ENCODE measurements around the gene PTPN1.
A peak's percentile ranks its signal among the peaks of the same experiment; 100 is the strongest.
"Not testable (repeated sequence)": the region's sequence is repeated elsewhere in the genome, so short reads cannot be mapped to it uniquely, and the experiment has no call there.

The PTPN1 gene

DNA sequence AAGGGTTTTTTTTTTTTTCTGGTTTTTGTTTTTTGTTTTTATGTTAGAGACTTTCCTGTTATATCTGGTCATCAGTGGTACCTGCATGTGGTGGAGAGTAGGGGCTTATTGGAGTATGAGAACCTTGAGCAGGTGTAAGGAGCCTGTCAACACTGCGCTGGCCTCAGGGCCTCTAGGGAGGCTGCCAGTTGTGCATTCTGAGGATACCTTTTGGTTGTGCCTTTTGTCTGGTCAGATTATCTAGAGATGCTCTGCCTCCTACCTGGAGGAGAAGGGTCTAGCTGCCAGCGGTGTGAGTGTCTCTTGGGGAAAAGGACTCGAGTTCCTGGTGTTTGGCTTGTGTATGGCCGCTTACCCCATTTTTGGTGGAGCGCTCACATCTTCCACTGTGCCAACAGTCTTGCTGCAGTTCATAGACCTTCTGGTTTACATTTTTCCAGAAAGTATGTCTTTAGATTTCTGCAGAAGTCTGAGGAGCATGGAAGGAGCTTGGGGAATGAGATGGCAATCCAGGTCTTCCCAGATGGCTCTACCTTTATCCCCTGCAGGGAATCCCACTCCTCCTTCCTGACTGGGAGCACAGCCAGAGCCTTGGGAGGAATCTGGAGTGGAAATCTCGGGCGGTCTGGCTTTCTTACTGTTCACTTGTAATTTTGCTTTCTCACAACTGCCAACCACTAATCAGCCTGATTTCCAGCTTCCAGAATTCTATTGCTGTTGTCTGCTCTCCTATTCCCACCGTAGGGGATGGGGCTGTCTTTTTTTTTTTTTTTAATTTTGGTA lies 49.9 kb downstream of the PTPN1 start:
- DNase-seq: no peak

DNA sequence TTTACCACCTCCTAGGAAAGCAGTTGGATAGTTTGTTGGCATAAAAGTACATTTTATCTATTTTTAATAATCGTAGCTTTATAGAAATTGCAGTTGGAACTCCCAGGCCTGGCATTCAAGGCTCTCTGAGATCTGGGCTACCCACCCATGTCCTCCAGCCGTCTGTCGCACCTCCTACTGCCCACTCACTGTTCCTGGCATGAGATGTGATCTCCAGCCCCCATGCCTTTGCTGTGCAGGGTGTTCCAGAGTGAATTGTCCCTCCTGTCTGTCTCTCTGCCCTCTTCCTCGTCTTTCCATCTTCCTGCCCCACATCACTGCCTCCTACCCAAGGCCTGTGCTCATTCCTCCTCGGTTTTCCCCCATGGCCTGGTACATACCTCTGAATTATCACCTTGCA lies 50.7 kb downstream of the PTPN1 start:
- DNase-seq: no peak

DNA sequence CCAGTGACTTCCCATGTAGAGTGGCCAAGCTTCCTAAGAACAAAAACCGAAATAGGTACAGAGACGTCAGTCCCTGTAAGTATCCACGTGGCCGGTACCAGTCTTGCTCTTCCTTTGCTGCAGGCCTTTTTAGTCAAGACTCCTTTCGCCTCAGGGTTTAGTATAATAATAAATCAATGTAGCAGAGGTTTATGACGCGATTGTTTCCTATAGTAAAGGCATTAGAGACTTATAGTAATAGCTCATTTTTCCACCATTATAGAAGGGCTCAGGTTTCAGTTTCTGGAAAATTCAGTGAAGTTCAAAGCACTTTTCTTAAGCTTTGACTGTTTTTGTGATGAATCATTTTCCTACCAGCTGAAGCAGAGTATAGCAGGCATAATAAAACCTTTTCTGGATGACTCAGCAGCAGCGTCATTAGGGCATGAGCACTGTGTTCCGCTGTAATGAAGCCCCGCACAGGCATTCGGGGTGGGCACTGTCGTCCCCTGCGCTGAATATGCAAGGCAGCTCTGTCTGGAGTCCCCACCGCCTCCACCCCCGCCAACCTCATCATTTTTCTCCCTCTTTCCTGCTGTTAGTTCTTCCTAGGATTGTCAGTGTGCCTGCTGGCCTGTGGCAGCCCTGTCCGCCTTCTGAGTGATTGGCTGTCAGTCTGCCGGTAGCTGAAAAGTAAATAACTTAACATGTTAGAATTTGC lies 51.3 kb downstream of the PTPN1 start:
- DNase-seq: no peak

DNA sequence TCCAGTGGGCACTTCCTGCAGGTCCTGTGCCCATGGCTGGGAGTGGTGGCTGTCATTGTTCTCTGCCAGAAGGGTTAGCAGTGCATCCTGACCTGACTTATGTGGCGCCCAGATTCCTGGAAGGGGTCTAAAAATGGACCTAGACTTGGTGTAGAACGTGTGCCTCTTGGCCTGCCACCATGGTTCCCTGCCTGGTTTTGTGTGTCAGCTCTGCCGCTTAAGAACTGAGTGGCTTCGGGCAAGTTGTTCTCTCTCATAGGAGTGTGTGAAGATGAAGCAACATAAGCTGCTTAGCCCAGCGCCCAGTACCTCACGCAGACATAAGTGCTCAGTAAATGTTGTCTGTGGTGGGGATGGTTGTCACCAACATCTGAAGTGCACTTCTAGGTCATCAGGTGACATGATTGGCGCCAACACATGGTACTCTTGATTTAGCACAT lies 52.1 kb downstream of the PTPN1 start:
- DNase-seq: peak; percentile 88

DNA sequence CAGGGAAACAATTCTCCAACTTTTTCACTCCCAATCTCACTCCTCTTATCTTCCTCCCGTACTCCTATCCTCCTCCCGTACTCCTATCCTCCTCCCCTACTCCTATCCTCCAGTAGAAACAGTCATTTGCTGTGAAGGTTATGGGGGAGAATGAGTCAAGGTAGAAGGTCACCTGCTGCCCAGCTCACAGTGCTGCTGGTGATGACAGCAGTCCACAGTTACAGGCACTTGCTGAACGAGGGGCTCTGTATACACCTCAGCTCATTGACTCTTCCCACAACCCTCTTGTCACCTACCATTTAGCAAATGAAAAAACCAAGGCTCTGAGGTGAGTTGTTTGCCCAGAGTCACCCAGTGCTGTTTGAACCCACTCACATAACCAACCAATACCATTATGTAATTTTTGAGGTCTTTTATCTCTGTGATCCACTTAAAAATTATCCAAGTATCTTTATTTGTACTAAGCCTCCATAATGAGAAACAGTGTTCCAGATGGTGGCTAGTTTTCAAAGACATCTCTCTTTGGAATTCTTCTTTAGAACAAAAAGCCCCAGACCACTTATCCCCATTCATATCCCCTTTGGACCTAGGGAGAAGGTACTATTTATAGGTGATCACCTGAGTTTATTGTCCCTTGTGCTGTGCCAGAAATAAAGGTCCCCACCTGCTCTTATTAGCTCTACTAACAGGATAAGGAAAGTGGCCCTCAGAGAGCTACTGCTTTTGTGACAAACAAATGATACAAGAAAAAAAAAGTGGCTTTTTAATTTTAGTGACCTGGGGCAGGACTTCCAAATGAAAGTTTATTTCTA lies 53.2 kb downstream of the PTPN1 start:
- DNase-seq: peak; percentile 73

DNA sequence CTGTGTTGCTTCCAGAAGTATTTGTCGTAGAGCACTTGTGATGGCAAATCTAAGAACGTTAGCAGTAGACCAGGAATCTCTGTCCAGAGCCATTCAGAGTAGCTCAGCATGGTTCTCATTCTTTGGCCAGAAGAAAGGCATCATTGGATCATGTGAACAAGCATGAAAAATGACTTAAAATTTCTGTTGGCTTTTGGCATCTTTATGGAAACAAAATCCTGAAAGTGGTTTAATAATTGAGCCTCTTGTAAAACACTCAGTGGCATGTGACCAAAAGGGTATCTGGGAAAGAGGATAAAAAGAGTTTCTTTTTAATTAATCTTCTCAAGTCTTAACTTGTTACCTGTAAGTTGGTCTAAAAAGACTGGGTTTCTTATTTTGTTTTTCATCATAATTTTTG lies 55.2 kb downstream of the PTPN1 start:
- DNase-seq: no peak

DNA sequence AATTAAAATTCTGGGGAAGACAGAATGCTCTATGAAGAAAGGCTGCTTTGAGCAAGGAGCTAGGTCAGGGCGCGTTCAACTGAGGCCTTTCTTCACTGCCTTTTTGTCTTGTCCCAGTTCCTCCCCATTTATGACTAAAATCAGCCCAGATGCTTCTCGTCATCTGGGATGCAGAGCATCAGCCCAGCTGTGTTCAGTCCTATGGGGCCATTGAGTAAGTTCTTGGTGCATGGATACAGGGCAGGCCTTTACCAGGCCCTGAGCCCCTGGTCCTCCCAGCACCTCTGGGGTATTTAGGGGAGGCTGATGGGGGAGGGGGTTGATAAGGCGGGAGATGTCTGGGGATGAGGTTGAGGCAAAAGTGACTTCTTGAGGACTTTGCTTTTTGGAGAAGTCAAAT lies 55.7 kb downstream of the PTPN1 start:
- DNase-seq: no peak

DNA sequence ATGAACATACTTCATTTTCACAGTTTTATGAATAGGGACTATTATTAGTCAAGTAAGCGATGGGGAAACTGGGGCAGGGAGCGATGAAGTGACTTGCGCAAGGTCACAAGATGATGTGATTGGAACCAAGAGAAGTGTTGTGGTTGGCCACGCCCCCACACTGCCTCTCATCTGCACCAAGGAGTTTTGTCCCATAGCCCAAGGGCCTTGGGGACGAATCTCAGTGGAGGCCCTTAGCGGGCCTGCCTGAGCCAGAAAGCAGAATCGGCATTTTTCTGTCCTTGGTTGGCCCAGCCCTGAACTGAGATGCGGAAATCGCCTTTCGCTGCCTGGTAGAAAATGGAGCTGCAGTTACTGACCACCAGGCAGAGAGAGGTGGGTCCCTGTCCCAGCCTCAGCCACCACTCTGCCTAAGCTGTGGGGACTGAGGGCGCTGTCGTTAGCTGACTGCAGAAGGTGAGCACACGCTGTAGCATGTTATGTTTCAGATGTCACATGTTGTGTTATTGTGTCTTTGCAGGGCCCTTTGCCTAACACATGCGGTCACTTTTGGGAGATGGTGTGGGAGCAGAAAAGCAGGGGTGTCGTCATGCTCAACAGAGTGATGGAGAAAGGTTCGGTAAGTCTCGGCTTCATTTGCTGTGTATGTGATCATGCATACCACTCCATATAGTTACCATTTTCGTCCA lies 57.8 kb downstream of the PTPN1 start:
- DNase-seq: no peak

DNA sequence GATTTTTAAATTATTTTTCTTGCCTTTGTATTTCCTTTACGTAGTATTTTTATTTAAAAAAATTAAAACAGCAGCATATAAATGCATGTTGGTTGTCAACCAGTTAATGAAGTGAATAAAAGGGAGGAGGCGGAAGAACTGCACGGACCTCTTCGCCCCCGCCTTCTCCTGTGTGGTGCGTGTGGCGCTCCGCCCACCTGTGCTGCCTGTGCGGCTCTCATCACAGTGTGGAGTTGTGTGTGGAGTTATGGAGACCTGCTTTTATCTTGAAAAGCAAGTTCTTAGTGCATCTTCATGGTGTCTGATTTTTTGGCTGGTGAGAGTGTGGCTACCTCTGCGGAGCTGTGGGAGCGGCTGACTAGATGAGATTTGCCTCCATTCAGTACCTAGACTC lies 58.4 kb downstream of the PTPN1 start:
- DNase-seq: no peak

DNA sequence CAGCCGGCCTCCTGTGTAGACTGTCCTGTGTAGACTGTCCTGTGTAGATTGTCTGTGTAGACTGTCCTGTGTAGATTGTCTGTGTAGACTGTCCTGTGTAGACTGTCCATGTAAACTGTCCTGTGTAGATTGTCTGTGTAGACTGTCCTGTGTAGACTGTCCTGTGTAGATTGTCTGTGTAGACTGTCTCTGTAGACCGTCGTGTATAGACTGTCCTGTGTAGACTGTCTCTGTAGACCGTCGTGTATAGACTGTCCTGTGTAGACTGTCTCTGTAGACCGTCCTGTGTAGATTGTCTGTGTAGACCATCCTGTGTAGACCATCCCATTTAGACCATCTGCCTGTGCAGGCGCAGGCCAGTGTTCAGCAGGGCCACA lies 59.3 kb downstream of the PTPN1 start:
- DNase-seq: not testable (repeated sequence)

DNA sequence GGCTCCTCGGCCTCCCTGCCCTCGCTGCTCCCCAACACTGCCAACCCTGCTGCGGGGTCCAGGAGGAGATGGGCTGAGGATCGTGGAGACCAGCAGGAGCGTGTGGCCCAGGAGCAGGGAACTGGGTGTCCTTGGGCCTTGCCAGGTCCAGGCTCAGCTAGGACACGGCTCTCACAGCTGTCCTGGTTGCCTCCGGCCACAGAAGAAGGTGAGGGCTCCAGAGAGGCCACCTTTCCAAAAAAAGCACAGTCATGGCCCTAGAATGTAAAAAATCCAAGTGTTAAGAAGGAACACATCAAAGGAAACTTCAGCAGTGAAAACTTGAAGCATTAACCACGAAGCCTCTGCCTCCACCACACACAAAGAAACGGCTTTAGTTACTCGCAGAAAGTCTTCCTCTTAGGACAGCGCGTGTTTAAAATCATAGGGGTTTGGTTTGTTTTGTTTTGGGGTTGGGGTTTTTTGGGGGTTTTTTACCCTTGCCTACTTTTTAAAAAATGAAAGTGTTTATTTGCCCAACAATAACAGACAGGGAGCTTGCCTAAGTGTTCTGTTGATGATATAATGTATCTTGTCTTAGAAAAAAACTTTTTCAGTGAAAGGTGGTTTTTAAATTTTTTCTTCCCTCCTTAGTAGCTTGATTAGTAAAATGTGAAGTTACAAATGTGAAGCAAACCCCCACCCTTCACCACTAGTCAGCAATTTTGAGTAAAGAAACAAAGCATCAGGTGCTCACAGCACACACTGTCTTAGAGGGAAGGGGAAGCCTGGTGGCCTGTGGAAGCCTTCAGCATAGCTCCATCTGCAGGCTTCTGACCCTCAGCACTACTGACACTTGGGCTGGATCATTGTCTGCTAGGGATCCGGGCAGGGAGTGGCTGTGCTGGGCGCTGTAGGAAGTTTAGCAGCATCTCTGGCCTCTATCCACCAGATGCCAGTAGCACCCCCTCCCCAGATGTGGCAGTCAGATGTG lies 60.0 kb downstream of the PTPN1 start:
- no peak for DNase-seq

DNA sequence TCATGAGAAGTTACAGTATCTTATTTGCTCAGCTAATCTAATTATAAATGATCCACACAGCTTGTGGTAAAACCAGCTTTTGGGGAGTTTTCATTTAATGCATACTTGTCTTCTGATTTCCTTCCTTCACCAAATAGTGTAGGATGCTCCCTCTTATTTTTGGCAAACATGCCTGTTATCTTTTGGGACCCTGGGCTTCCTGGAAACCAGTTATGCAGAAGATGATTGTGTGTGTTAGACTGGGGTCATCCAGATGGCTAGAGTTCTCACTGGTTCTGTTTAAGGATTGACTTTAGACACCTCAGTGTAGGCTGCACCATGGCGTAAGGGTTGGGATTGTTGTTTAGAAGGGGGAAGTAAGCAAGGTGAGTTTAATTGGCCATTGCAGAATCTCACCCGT lies 61.3 kb downstream of the PTPN1 start:
- no peak for DNase-seq

DNA sequence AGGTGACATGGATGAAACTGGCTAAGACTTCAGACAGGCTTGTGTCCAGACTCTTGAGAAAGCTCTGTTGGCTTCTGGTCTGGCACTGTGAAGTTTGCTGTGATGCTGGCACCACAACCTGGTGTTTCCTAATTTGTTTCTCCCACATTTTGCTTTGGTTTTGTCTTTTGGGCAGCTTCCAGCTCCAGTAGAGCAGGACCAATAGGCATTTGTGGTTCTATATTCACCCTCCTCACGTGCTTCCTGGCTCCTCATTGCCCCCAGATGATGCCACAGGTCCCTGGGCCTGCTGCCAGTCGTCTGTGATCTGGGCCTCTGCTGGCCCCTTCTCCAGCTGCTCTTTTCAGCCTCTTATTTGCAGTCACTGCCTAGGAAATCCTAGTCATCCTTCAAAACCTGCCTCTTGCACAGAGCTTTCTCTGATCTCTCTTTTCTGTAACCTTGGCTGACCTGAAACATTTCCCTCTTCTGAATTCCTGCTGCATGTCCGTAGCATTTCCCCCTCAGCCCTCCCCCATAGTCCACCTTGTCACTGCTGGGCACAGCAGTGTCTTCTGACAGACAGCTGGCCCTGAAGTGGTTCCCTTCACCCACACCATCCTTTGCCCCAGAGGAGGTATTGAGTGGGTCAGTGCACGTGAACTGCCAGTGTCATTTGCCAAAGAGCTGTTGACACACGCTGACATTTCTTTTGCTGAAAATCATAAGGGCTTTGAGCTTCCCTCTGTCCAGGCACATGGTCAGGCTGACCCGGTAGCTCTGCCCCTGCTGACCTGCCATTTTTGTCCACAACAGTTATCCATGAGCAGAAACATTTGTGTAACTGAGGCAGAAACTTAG lies 63.0 kb downstream of the PTPN1 start:
- DNase-seq: peak; percentile 47

DNA sequence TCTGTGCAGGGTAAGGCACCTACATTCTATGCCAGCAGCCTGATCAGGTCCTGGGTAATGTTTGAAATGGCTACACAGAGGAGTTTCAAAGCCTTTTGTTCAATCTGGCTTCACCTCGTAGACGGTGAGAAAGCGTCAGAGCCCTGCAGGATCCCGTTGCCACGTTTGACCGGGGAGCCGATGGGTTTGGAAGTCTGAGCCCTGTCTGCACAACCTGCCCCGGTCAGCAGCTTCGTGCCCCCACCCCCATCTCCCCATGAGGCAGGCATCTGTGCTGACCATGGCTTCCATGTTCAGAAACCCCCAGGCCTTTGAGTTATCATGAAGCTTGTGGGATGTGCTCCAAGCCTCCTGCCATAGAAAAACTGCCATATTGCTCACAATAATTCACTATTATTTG lies 63.9 kb downstream of the PTPN1 start:
- no peak for DNase-seq

DNA sequence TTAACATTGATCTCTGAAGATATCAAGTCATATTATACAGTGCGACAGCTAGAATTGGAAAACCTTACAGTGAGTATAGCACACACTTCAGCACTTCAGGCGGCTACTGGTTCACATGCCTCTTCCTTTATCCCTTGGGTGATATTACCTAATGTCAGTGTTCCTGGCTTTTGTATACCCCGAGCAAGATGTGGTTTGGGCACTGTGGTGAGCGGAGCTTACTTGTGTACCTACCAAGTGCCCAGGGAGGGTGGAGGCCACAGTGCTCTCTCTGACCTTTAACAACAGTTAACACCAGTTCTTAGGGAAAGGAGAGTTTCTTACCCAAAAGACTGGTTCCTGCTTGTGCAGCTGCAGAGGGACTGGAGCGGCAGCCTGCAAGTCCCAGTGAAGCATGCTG lies 64.4 kb downstream of the PTPN1 start:
- DNase-seq: no peak

DNA sequence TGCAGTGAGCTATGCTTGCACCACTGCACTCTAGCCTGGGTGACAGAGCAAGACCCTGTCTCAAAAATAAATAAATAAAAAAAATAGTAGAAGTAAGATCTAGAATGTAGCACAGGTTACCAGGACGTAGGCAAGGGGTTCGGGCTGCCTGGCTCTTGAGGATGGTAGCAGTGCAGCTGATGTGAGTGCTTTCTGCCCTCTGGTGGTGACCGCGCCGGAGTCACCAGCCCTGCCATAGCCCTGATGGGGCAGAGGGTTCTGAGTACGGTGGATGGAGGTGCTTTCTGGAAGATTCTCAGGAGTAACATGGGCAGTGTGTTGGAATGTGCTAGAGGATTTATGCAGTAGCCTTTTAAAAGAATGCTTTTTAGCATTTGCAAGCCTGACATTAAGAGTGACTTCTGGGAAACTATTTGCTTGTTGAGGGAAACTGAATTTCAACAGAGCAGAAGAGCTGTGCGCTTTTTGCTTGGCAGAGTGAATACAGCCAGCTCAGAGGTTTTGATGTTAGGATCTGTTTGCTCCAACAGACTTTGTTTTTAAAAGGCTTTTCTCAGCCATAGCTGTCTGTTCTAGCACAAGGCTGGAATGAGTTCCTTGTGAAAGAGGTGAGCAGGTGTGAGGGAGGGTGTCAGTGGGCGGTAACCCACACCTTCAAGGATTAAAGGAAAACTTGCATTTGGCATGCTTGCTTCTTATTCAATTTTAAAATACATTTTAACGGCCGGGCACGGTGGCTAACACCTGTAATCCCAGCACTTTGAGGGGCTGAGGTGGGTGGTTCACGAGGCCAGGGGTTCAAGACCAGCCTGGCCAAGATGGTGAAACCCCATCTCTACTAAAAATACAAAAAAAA lies 65.9 kb downstream of the PTPN1 start:
- DNase-seq: no peak

DNA sequence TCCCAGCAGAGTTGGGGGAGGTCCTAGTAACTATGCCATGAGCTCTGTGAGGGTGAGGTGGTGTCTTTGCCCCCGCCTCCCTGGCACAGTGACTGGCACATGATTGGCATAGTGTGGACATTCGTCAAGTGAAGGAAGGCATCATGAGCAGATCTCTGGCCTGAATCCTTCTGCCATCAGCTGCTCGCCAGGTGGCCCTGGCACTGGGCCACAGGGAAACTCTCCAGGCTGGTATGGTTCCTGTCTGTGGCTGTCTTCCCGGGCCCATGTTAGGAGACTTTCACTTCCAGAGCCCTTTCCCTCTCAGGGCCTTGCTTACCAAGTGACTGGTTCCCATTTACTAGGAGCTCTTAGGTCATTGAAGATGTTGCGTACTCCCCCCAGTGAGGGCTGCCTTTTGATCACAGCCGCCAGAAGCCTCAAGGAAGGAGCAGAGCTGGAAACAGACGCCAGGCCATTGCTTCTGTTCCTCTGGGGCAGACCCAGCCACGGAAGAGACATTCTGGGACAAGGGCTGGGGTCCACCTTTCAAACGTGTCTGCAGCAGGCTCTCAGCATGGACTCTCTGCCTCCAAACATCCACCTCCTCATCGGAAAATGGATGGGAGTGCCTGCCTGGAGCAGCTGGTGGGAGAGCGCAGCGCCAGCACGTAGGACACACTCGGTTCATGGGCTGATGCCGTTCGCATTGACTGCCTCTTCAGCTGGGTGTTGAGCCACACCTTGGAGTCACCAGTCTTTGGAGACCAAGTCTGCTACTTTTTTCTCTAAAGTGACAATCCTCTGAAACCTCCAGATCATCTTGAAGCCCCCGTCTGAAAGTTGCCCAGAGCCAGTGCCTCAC lies 67.2 kb downstream of the PTPN1 start:
- DNase-seq: peak; percentile 48

DNA sequence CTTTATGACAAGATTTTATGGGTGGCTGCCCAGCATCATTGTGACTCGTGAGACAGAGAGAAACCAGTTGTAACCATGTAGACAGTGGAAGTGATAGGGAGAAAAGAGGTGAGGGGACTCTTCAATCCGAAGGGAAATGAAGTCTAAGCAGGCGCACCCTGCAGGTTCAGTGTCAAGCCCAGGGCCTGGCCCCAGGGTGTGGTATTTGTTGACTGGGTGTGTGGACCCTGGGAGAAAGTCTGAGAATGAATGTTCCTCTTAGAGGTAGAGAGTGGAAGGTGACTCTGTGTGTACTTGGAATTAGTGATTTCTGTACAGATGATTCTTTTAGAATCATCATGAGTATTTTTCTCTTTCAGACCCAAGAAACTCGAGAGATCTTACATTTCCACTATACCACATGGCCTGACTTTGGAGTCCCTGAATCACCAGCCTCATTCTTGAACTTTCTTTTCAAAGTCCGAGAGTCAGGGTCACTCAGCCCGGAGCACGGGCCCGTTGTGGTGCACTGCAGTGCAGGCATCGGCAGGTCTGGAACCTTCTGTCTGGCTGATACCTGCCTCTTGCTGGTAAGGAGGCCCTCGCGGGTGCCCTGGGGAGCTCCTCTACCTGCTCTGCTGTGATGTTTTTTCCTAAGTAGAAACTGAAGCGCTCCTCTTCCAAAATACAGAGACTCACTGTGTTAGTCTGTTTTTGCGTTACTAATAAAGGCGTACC lies 68.0 kb downstream of the PTPN1 start:
- no peak for DNase-seq
